Keratinocyte (primary cell): ENCODE results near the gene CECR2. TPM values are rescaled to one million over a fixed set of nuclear protein-coding genes. Genes with fewer than 3 reads are reported as not detected.

ENCODE experiments used
- DNase-seq: peaks from one replicate; pipeline ENCODE4 v3.0.0-alpha.2; 2011; ENCODE audit warnings: low read depth, missing footprints, low spot score
- FAIRE-seq: peaks from 2 replicates; lab custom pipeline; 2011; peaks lifted over from hg19 to GRCh38; lab: Jason Lieb, UNC
- H2AFZ ChIP-seq: 2 replicates; pipeline ENCODE4 v1.6.0; 2012; ENCODE audit warnings: low read length, control low read depth, inconsistent platforms; ENCODE audit not compliant: control insufficient read depth
- H3K27ac ChIP-seq: 2 replicates; pipeline ENCODE4 v1.5.1; 2011; ENCODE audit warnings: low read length; ENCODE audit not compliant: control insufficient read depth, insufficient read depth
- H3K27me3 ChIP-seq: 3 replicates; pipeline ENCODE4 v1.6.0; 2011; ENCODE audit warnings: low read length; ENCODE audit not compliant: control insufficient read depth, insufficient read depth; ENCODE audit errors: extremely low read depth
- H3K36me3 ChIP-seq, 2 experiments: 2 replicates in 1 of 2; 3 replicates in 1 of 2; pipeline ENCODE4 v1.5.1; 2011; ENCODE audit warnings: low read length in 2 of 2, mild to moderate bottlenecking in 1 of 2; ENCODE audit not compliant: control insufficient read depth in 2 of 2, insufficient read depth in 2 of 2; ENCODE audit errors: extremely low read depth in 1 of 2
- H3K4me1 ChIP-seq: 3 replicates; pipeline ENCODE4 v1.5.1; 2011; ENCODE audit warnings: low read length; ENCODE audit not compliant: control insufficient read depth, insufficient read depth; ENCODE audit errors: extremely low read depth
- H3K4me2 ChIP-seq: 3 replicates; pipeline ENCODE4 v1.6.0; 2011; ENCODE audit warnings: low read depth, low read length; ENCODE audit not compliant: control insufficient read depth, insufficient read depth; ENCODE audit errors: extremely low read depth
- H3K4me3 ChIP-seq, 3 experiments: fragments of 200-600 bp in 1 of 3; sonication (generic) in 1 of 3; 2 replicates in 2 of 3; 3 replicates in 1 of 3; pipeline ENCODE4 v1.5.1; 2011 to 2016; ENCODE audit warnings: low read length in 3 of 3, mild to moderate bottlenecking in 3 of 3, control low read depth in 2 of 3, inconsistent platforms in 1 of 3, low read depth in 1 of 3, mixed read lengths in 1 of 3, mixed run types in 1 of 3, moderate library complexity in 1 of 3; ENCODE audit not compliant: control insufficient read depth in 2 of 3, insufficient read depth in 2 of 3; ENCODE audit errors: extremely low read depth in 1 of 3
- H3K79me2 ChIP-seq: 2 replicates; pipeline ENCODE4 v1.6.0; 2012; ENCODE audit warnings: low read length; ENCODE audit not compliant: control insufficient read depth, insufficient read depth
- H3K9ac ChIP-seq: 3 replicates; pipeline ENCODE4 v1.6.0; 2011; ENCODE audit warnings: low read length; ENCODE audit not compliant: control insufficient read depth, insufficient read depth; ENCODE audit errors: extremely low read depth
- H3K9me1 ChIP-seq: 3 replicates; pipeline ENCODE4 v1.6.0; 2011; ENCODE audit warnings: low read length; ENCODE audit not compliant: control insufficient read depth, insufficient read depth; ENCODE audit errors: extremely low read depth
- H3K9me3 ChIP-seq: 2 replicates; pipeline ENCODE4 v1.5.1; 2012; ENCODE audit warnings: low read depth, low read length; ENCODE audit not compliant: control insufficient read depth
- H4K20me1 ChIP-seq: 3 replicates; pipeline ENCODE4 v1.6.0; 2011; ENCODE audit warnings: low read length; ENCODE audit not compliant: control insufficient read depth, insufficient read depth; ENCODE audit errors: extremely low read depth
- EZH2 ChIP-seq: IDR thresholded peaks from one replicate; pipeline ENCODE4 v1.6.1; 2012; ENCODE audit warnings: inconsistent platforms, mild to moderate bottlenecking, low read length, moderate library complexity
- dilution Hi-C: fragments of 300-500 bp; cut with MboI; formaldehyde crosslinking; loops from one replicate; pipeline ENCODE4 v1.7.0; 2020; ENCODE audit warnings: low sequenced_read_pairs; ENCODE audit not compliant: extremely low pct_ligation_motif_present
- polyA plus RNA-seq, 5 experiments: library from polyadenylated mRNA; depleted of rRNA in 3 of 5; stranded (reverse) in 3 of 5; stranded (forward) in 1 of 5; unstranded in 1 of 5; fragments of >200 nt; gene quantifications; 1 replicate in 1 of 5; 2 replicates in 3 of 5; 3 replicates in 1 of 5; pipeline versions ENCODE4 v1.2.1 to v1.2.3, GENCODE V29; 2011 to 2012; ENCODE audit warnings: missing spikeins in 2 of 5, low read depth in 1 of 5, low replicate concordance in 1 of 5
- TF ChIP-seq, protein P1 (sequence below), 3 experiments: IDR thresholded peaks in 1 of 3; conservative IDR thresholded peaks in 1 of 3; optimal IDR thresholded peaks in 1 of 3; 2 replicates in 2 of 3; 3 replicates in 1 of 3; pipeline versions ENCODE3 to v1.5.1; 2011; ENCODE audit warnings: low read length in 3 of 3, mild to moderate bottlenecking in 3 of 3, moderate library complexity in 2 of 3, control low read depth in 1 of 3, inconsistent platforms in 1 of 3; ENCODE audit not compliant: insufficient read depth in 2 of 3; ENCODE audit errors: extremely low read depth in 1 of 3

CECR2 gene
- polyA plus RNA-seq, 1 donor (not counting 4 experiments of a cell fraction or from before 2014, with no cell fraction given), result not detected

GRCh38 chr22:17588606-17589005, 219.3 kb downstream of the CECR2 start:
- Histone ChIP-seq H3K9me3 (no peaks in the 10 kb centered on the region), H2AFZ (no peak overlapping the region), H3K9me1 (no peaks in the 10 kb centered on the region), H3K4me1 (no peaks in the 10 kb centered on the region), H3K27ac (no peak overlapping the region), H3K9ac (no peak overlapping the region), H3K27me3 (no peaks in the 10 kb centered on the region), H3K36me3 (peaks cover 16% of the 10 kb centered on the region in 2 experiments), H4K20me1 (no peaks in the 10 kb centered on the region), H3K4me2 (no peak overlapping the region), H3K79me2 (no peaks in the 10 kb centered on the region), H3K4me3 (no peak overlapping the region)
- TF ChIP-seq, protein P1, sequence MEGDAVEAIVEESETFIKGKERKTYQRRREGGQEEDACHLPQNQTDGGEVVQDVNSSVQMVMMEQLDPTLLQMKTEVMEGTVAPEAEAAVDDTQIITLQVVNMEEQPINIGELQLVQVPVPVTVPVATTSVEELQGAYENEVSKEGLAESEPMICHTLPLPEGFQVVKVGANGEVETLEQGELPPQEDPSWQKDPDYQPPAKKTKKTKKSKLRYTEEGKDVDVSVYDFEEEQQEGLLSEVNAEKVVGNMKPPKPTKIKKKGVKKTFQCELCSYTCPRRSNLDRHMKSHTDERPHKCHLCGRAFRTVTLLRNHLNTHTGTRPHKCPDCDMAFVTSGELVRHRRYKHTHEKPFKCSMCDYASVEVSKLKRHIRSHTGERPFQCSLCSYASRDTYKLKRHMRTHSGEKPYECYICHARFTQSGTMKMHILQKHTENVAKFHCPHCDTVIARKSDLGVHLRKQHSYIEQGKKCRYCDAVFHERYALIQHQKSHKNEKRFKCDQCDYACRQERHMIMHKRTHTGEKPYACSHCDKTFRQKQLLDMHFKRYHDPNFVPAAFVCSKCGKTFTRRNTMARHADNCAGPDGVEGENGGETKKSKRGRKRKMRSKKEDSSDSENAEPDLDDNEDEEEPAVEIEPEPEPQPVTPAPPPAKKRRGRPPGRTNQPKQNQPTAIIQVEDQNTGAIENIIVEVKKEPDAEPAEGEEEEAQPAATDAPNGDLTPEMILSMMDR (optimal IDR thresholded peaks at IDR 0.05 in 1 of 3, IDR thresholded peaks at IDR 0.05 in 1 of 3, conservative IDR thresholded peaks at IDR 0.05 in 1 of 3; ENCODE audit: extremely low read depth in 1 of 3, insufficient read depth in 2 of 3, low read length in 3 of 3), result no peak
- TF ChIP-seq EZH2, result no peak
- DNase-seq, result no peak
- dilution Hi-C loops, result no loop called here
- no peak for FAIRE-seq

- H3K9me3 ChIP-seq, result no peaks in the 10 kb centered on the region
- DNase-seq (no peak), FAIRE-seq (no peak)
- no peaks in the 10 kb centered on the region for H3K79me2 ChIP-seq
- H2AFZ ChIP-seq, result no peak overlapping the region
- peaks cover 19 to 21% of the 10 kb centered on the region in 2 experiments for H3K36me3 ChIP-seq
- no peaks in the 10 kb centered on the region for H3K9me1 ChIP-seq
- H3K27ac ChIP-seq, result no peak overlapping the region
- TF ChIP-seq, protein P1 (optimal IDR thresholded peaks at IDR 0.05 in 1 of 3, IDR thresholded peaks at IDR 0.05 in 1 of 3, conservative IDR thresholded peaks at IDR 0.05 in 1 of 3; ENCODE audit: extremely low read depth in 1 of 3, insufficient read depth in 2 of 3, low read length in 3 of 3), result no peak
- TF ChIP-seq EZH2, result no peak
- H3K4me1 ChIP-seq, result no peaks in the 10 kb centered on the region
- no peak overlapping the region for H3K4me3 ChIP-seq
- no peak overlapping the region for H3K4me2 ChIP-seq
- dilution Hi-C loops, result no loop called here
- H3K9ac ChIP-seq, result no peak overlapping the region
- H4K20me1 ChIP-seq, result no peaks in the 10 kb centered on the region
- H3K27me3 ChIP-seq, result no peaks in the 10 kb centered on the region
Observed at GRCh38 chr22:17589810-17590375, 220.6 kb downstream of the CECR2 start.
